Smooth muscle cell (in vitro differentiated cells): Measurements from ENCODE around the gene BTBD6. TPM values are rescaled to one million over a fixed set of nuclear protein-coding genes. Genes with fewer than 3 reads are reported as not detected.

ENCODE experiments used
- DNase-seq: peaks from one replicate; lab custom pipeline; 2025; ENCODE audit not compliant: unreplicated experiment; lab: John Stamatoyannopoulos, UW
- H2AFZ ChIP-seq: fragments of 200-600 bp; sonication (generic); 2 replicates; pipeline ENCODE4 v1.6.0; 2016; ENCODE audit warnings: antibody characterized with exemption, low read depth, mild to moderate bottlenecking
- H3F3A ChIP-seq: fragments of 200-600 bp; sonication (generic); 2 replicates; pipeline ENCODE4 v1.6.0; 2017; ENCODE audit warnings: antibody characterized with exemption, low read depth
- H3K27ac ChIP-seq: fragments of 200-600 bp; sonication (generic); 2 replicates; pipeline ENCODE4 v1.5.1; 2016; ENCODE audit warnings: low read depth, mild to moderate bottlenecking
- H3K27me3 ChIP-seq: fragments of 200-600 bp; sonication (generic); 2 replicates; pipeline ENCODE4 v1.6.1; 2016; ENCODE audit warnings: low read depth, mild to moderate bottlenecking
- H3K36me3 ChIP-seq: fragments of 200-600 bp; sonication (generic); 2 replicates; pipeline ENCODE4 v1.5.1; 2016; ENCODE audit warnings: low read depth
- H3K4me1 ChIP-seq: fragments of 200-600 bp; sonication (generic); 2 replicates; pipeline ENCODE4 v1.5.1; 2016; ENCODE audit warnings: low read depth
- H3K4me2 ChIP-seq: fragments of 200-600 bp; sonication (generic); 2 replicates; pipeline ENCODE4 v1.6.0; 2016; ENCODE audit warnings: mild to moderate bottlenecking
- H3K4me3 ChIP-seq: fragments of 200-600 bp; sonication (generic); 2 replicates; pipeline ENCODE4 v1.5.1; 2016; ENCODE audit warnings: mild to moderate bottlenecking
- H3K79me2 ChIP-seq: fragments of 200-600 bp; sonication (generic); 2 replicates; pipeline ENCODE4 v1.6.0; 2016; ENCODE audit warnings: low read depth, mild to moderate bottlenecking
- H3K9ac ChIP-seq: fragments of 200-600 bp; sonication (generic); 2 replicates; pipeline ENCODE4 v1.6.0; 2016; ENCODE audit warnings: low read depth
- H3K9me3 ChIP-seq: fragments of 200-600 bp; sonication (generic); replicated peaks from 2 replicates; pipeline ENCODE4 v1.5.1; 2016; ENCODE audit warnings: low read depth
- H4K20me1 ChIP-seq: fragments of 200-600 bp; sonication (generic); 2 replicates; pipeline ENCODE4 v1.6.0; 2016; ENCODE audit warnings: low read depth
- CTCF ChIP-seq: fragments of 200-600 bp; sonication (generic); IDR thresholded peaks from 2 replicates; pipeline ENCODE4 v1.5.1; 2017; ENCODE audit warnings: borderline replicate concordance, mild to moderate bottlenecking, antibody characterized with exemption; ENCODE audit not compliant: insufficient read depth, poor library complexity, severe bottlenecking
- WGBS: methylation state at CpG from one replicate; pipeline ENCODE4 v1.1.7; 2016; ENCODE audit warnings: low lambda C conversion rate; 5-methylcytosine and 5-hydroxymethylcytosine counted together
- polyA plus RNA-seq: library from polyadenylated mRNA; unstranded; fragments of >200 nt; fragmentation: Nextera tagmentation; extraction: Ambion mirVana; gene quantifications from 2 replicates; pipeline ENCODE4 v1.2.1, GENCODE V29; 2016
- total RNA-seq: library from RNA; depleted of rRNA; stranded (reverse); fragments of >200 nt; gene quantifications from 2 replicates; pipeline ENCODE4 v1.2.3, GENCODE V29; 2014

The BTBD6 gene
- total and polyA plus RNA-seq, 2 experiments from 2014 or later, result 27.0 to 40.3 TPM

GRCh38 chr14:105256292-105256960 is 8.1 kb downstream of the BTBD6 start:
- 97% methylated on average over 19 of the region's 19 CpGs for WGBS

GRCh38 chr14:105257464-105257863 is 9.1 kb downstream of the BTBD6 start:
- no peak for TF ChIP-seq CTCF
- no peaks in the 10 kb centered on the region for H3F3A ChIP-seq
- no peak overlapping the region for H3K4me3 ChIP-seq
- H4K20me1 ChIP-seq, result peaks cover 57% of the 10 kb centered on the region
- no peaks in the 10 kb centered on the region for H3K4me1 ChIP-seq
- 94% methylated on average over 15 of the region's 15 CpGs for WGBS
- H2AFZ ChIP-seq, result no peak overlapping the region
- no peak overlapping the region for H3K27ac ChIP-seq
- no peaks in the 10 kb centered on the region for H3K79me2 ChIP-seq
- H3K27me3 ChIP-seq, result no peaks in the 10 kb centered on the region
- H3K4me2 ChIP-seq, result no peak overlapping the region
- no peaks in the 10 kb centered on the region for H3K36me3 ChIP-seq
- H3K9ac ChIP-seq, result no peak overlapping the region
- H3K9me3 ChIP-seq, result no peaks in the 10 kb centered on the region
- DNase-seq, result no peak

More at GRCh38 chr14:105256292-105256960, 8.1 kb downstream of the BTBD6 start:
- H3K79me2 ChIP-seq, result no peaks in the 10 kb centered on the region
- peaks cover 52% of the 10 kb centered on the region for H4K20me1 ChIP-seq
- no peak for DNase-seq
- H3K9ac ChIP-seq, result no peak overlapping the region
- no peaks in the 10 kb centered on the region for H3F3A ChIP-seq
- no peaks in the 10 kb centered on the region for H3K36me3 ChIP-seq
- H2AFZ ChIP-seq, result no peak overlapping the region
- H3K27ac ChIP-seq, result no peak overlapping the region
- no peak overlapping the region for H3K4me3 ChIP-seq
- H3K4me1 ChIP-seq, result no peaks in the 10 kb centered on the region
- H3K4me2 ChIP-seq, result no peak overlapping the region
- no peak for TF ChIP-seq CTCF
- no peaks in the 10 kb centered on the region for H3K27me3 ChIP-seq
- H3K9me3 ChIP-seq, result no peaks in the 10 kb centered on the region

- H3K4me2 ChIP-seq, result no peak overlapping the region
- H3K27ac ChIP-seq, result no peak overlapping the region
- no peaks in the 10 kb centered on the region for H3K9me3 ChIP-seq
- H3K79me2 ChIP-seq, result no peaks in the 10 kb centered on the region
- H3F3A ChIP-seq, result no peaks in the 10 kb centered on the region
- 95% methylated on average over 7 of the region's 7 CpGs for WGBS
- H3K36me3 ChIP-seq, result no peaks in the 10 kb centered on the region
- no peak overlapping the region for H2AFZ ChIP-seq
- H3K4me3 ChIP-seq, result no peak overlapping the region
- no peak for DNase-seq
- TF ChIP-seq CTCF, result no peak
- no peak overlapping the region for H3K9ac ChIP-seq
- no peaks in the 10 kb centered on the region for H3K27me3 ChIP-seq
- no peaks in the 10 kb centered on the region for H3K4me1 ChIP-seq
- H4K20me1 ChIP-seq, result peaks cover 48% of the 10 kb centered on the region
These were observed 10.5 kb downstream of the BTBD6 start for GRCh38 chr14:105258846-105259245.

- 95% methylated on average over 12 of the region's 12 CpGs for WGBS
- Histone ChIP-seq H3F3A (no peaks in the 10 kb centered on the region), H3K4me2 (no peak overlapping the region), H3K36me3 (no peaks in the 10 kb centered on the region), H3K27me3 (no peaks in the 10 kb centered on the region), H3K27ac (no peak overlapping the region), H3K4me3 (no peak overlapping the region), H3K4me1 (no peaks in the 10 kb centered on the region), H3K9me3 (no peaks in the 10 kb centered on the region), H2AFZ (no peak overlapping the region), H3K79me2 (no peaks in the 10 kb centered on the region), H4K20me1 (peaks cover 27% of the 10 kb centered on the region), H3K9ac (no peak overlapping the region)
- no peak for DNase-seq
- no peak for TF ChIP-seq CTCF
These were observed 12.6 kb downstream of the BTBD6 start for GRCh38 chr14:105260959-105261358.
